HTR-8/SVneo (cell line): ENCODE results near the gene RBP5.

Experiments used
- DNase-seq: peaks from one replicate; pipeline ENCODE4 v3.0.0; 2011; ENCODE audit warnings: low spot score, mixed read lengths; ENCODE audit not compliant: insufficient read length
- FAIRE-seq: peaks from 2 replicates; lab custom pipeline; 2011; peaks lifted over from hg19 to GRCh38; lab: Jason Lieb, UNC

The RBP5 gene

DNA sequence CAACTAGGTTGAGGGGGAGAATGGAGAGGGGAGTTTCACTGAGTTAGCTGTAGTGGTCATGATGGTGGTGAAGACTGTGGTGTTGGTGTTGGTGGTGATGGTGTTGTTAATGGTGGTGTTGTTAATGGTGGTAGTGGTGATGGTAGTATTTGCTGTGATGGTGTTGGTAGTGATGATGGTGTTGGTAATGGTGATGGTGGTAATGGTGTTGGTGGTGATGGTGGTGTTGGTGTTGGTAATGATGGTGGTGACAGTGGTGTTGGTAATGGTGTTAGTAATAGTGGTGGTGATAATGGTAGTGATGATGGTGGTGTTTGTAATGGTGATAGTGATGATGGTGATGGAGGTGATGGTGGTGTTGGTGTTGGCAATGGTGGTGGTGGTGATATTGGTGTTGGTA, 45.6 kb downstream of the RBP5 start:
- FAIRE-seq (no peak), DNase-seq (no peak)

GRCh38 chr12:7081037-7081436, 47.7 kb downstream of the RBP5 start:
- DNase-seq (no peak), FAIRE-seq (no peak)

GRCh38 chr12:7079826-7080125, 48.9 kb downstream of the RBP5 start:
- no peak for FAIRE-seq
- no peak for DNase-seq

DNA sequence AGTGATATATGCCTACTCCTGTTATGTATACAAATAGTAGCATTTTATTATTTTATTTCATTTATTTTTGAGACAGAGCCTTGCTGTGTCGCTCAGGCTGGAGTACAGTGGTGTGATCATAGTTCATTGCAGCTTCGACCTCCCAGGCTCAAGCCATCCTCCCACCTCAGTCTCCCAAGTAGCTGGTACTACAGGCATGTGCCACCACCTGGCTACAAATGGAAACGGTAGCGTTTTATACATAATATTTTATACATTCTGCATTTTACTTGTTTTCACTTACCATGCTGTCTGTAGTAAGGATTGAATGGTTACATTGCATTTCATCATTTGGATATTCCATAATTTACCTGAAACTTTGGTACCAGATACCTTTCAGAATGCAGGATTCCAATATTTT, 50.5 kb downstream of the RBP5 start:
- DNase-seq, result no peak
- no peak for FAIRE-seq

DNA sequence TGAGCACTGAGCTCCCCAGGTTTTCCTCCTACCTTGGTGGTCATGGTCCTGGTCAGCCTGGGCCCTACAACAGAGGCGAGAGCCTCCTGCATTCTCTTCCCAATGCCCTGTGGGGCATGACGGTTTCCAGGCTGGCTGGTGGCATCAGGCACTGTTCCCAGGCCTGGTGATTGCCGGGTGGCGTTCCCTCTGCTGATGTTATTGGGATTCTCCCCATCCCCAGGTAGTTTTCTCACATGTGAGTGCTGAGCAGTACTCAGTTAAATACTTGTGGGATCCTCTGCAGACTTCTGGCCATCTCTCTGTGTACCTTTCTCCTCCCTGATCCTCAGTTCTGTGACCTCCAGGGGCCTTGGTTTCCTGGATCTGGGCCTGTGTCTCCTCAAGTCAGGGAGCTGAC, 52.2 kb downstream of the RBP5 start:
- DNase-seq (no peak), FAIRE-seq (no peak)

DNA sequence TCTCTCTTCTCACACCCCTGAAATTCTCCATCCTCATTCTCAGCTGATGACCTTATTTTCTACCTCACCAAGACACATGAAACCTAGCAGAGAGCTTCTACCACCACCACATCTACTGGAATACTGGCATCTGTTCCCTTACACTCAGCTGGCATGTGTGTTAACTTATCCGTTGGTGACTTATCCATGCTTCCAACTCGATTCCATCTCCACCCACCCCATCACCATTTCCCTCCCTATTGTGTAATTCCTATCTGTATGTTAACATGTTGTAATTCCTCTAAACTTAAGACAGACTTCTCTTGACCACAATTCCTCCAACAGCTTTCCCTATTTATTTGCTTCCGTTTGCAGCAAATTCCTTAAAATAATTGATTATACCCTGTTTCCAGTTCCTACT, 52.8 kb downstream of the RBP5 start:
- DNase-seq, result no peak
- peak; percentile 79 for FAIRE-seq

DNA sequence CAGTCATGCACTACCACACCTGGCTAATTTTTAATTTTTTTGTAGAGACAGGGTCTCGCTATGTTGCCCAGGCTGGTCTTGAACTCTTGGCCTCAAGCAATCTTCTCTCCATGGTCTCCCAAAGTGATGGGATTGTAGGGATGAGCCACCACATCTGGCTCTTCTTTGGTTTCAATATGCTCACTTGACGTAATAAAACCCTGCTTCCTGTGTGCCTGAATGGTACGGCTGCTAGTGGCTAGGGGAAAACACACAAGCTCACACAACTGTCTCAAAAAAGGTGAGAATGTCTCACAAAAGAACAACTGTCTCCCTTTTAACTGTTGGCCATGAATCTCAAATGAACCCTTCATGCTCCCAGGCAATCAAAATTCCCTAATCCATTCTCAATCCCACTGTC, 53.2 kb downstream of the RBP5 start:
- FAIRE-seq (no peak), DNase-seq (no peak)

GRCh38 chr12:7073946-7074345, 54.7 kb downstream of the RBP5 start:
- FAIRE-seq (no peak), DNase-seq (no peak)
